Esophagus mucosa (tissue), 1 donor: ENCODE measurements around the gene SPOCK1. TPM values are rescaled to one million over a fixed set of nuclear protein-coding genes. Genes with fewer than 3 reads are reported as not detected.

Experiments
- ATAC-seq: fragments of 200-7000 bp; cut with Tn5 transposase; one replicate; pipeline ENCODE4 v1.9.1; 2020
- total RNA-seq: library from RNA; stranded (reverse); gene quantifications from one replicate; pipeline ENCODE4 v1.2.4, GENCODE V29; 2023
- donor health status: DM: yes; HTN: yes; CAD: no.

The SPOCK1 gene
- total RNA-seq, 1 donor from 2014 or later, result 0.48 TPM

- no peak for ATAC-seq
These were observed 310.6 kb downstream of the SPOCK1 start for GRCh38 chr5:137188566-137188965.

GRCh38 chr5:137186759-137187461 is 312.2 kb downstream of the SPOCK1 start:
- no peak for ATAC-seq

GRCh38 chr5:137185193-137185592 is 313.9 kb downstream of the SPOCK1 start:
- no peak for ATAC-seq

- no peak for ATAC-seq
These were observed 314.4 kb downstream of the SPOCK1 start for GRCh38 chr5:137184734-137185133.

- no peak for ATAC-seq
These were observed 316.6 kb downstream of the SPOCK1 start for GRCh38 chr5:137182576-137182975.

GRCh38 chr5:137181667-137182066 is 317.5 kb downstream of the SPOCK1 start:
- no peak for ATAC-seq

GRCh38 chr5:137179203-137179602 is 319.9 kb downstream of the SPOCK1 start:
- no peak for ATAC-seq

- ATAC-seq, result no peak
These were observed 322.5 kb downstream of the SPOCK1 start for GRCh38 chr5:137176609-137177008.

- no peak for ATAC-seq
These were observed 323.0 kb downstream of the SPOCK1 start for GRCh38 chr5:137176126-137176525.

- ATAC-seq, result no peak
These were observed 324.9 kb downstream of the SPOCK1 start for GRCh38 chr5:137174196-137174595.

- ATAC-seq, result no peak
These were observed 326.9 kb downstream of the SPOCK1 start for GRCh38 chr5:137172258-137172657.

GRCh38 chr5:137167187-137167586 is 331.9 kb downstream of the SPOCK1 start:
- no peak for ATAC-seq

- ATAC-seq, result no peak
These were observed 334.2 kb downstream of the SPOCK1 start for GRCh38 chr5:137164961-137165360.

- ATAC-seq, result no peak
These were observed 334.6 kb downstream of the SPOCK1 start for GRCh38 chr5:137164536-137164935.

- no peak for ATAC-seq
These were observed 340.4 kb downstream of the SPOCK1 start for GRCh38 chr5:137158691-137159090.

- no peak for ATAC-seq
These were observed 342.9 kb downstream of the SPOCK1 start for GRCh38 chr5:137156180-137156579.

- no peak for ATAC-seq
These were observed 343.7 kb downstream of the SPOCK1 start for GRCh38 chr5:137155261-137156000.

GRCh38 chr5:137152616-137153015 is 346.5 kb downstream of the SPOCK1 start:
- no peak for ATAC-seq

- no peak for ATAC-seq
These were observed 350.5 kb downstream of the SPOCK1 start for GRCh38 chr5:137148655-137149054.

- no peak for ATAC-seq
These were observed 351.0 kb downstream of the SPOCK1 start for GRCh38 chr5:137148159-137148558.

GRCh38 chr5:137147346-137147745 is 351.8 kb downstream of the SPOCK1 start:
- ATAC-seq, result no peak

GRCh38 chr5:137146402-137146890 is 352.7 kb downstream of the SPOCK1 start:
- peak; percentile 94 for ATAC-seq

GRCh38 chr5:137145721-137146120 is 353.4 kb downstream of the SPOCK1 start:
- ATAC-seq, result no peak

GRCh38 chr5:137144656-137145055 is 354.5 kb downstream of the SPOCK1 start:
- ATAC-seq, result no peak
